PC-3 (cell line): ENCODE measurements around the gene DVL3. TPM values are rescaled to one million over a fixed set of nuclear protein-coding genes. Genes with fewer than 3 reads are reported as not detected.

Source experiments
- ATAC-seq: fragments of 200-7000 bp; cut with Tn5 transposase; 2 replicates; pipeline ENCODE4 v1.9.1; 2020; ENCODE audit warnings: mild to moderate bottlenecking, moderate library complexity
- BruUV-seq: library from RNA; stranded (reverse); fragments of 400-500 nt; replicated peaks from 2 replicates; lab custom pipeline; 2021; lab: Mats Ljungman, UMichigan
- CTCF ChIA-PET: fragments of 300-600 bp; sonication (Branson Sonifier 250); formaldehyde crosslinking; loops from one replicate; lab custom pipeline; 2022; ENCODE audit warnings: antibody characterized with exemption; lab: Charles Lee
- POLR2A ChIA-PET: fragments of 300-600 bp; sonication (Branson Sonifier 250); formaldehyde crosslinking; loops from one replicate; lab custom pipeline; 2022; ENCODE audit warnings: antibody characterized with exemption; ENCODE audit not compliant: unreplicated experiment; lab: Charles Lee
- DNase-seq: peaks from one replicate; pipeline ENCODE4 v3.0.0-alpha.2; 2015
- H2AFZ ChIP-seq: fragments of 300-600 bp; sonication (generic); 2 replicates; pipeline ENCODE4 v1.6.0; 2016; ENCODE audit warnings: antibody characterized with exemption, low read length
- H3F3A ChIP-seq: fragments of 300-600 bp; sonication (generic); one replicate; pipeline ENCODE4 v1.6.0; 2017; ENCODE audit warnings: antibody characterized with exemption, low read length, control low read depth, mild to moderate bottlenecking; ENCODE audit not compliant: unreplicated experiment
- H3K27ac ChIP-seq: fragments of 300-600 bp; sonication (generic); 2 replicates; pipeline ENCODE4 v1.5.1; 2016; ENCODE audit warnings: mild to moderate bottlenecking, low read length
- H3K27me3 ChIP-seq: fragments of 300-600 bp; sonication (generic); 2 replicates; pipeline ENCODE4 v1.6.1; 2016; ENCODE audit warnings: low read length, mixed read lengths
- H3K36me3 ChIP-seq: fragments of 300-600 bp; sonication (generic); 2 replicates; pipeline ENCODE4 v1.6.1; 2016; ENCODE audit warnings: low read depth, mixed run types, low read length, mixed read lengths
- H3K4me1 ChIP-seq: fragments of 300-600 bp; sonication (generic); 2 replicates; pipeline ENCODE4 v1.5.1; 2016; ENCODE audit warnings: low read length; ENCODE audit not compliant: insufficient read depth
- H3K4me2 ChIP-seq: fragments of 300-600 bp; sonication (generic); 2 replicates; pipeline ENCODE4 v1.6.0; 2016; ENCODE audit warnings: low read length
- H3K4me3 ChIP-seq: fragments of 300-600 bp; sonication (generic); 2 replicates; pipeline ENCODE4 v1.5.1; 2016; ENCODE audit warnings: mild to moderate bottlenecking, low read length, mixed read lengths
- H3K79me2 ChIP-seq: fragments of 300-600 bp; sonication (generic); 2 replicates; pipeline ENCODE4 v1.6.1; 2017; ENCODE audit warnings: low read length, mixed read lengths
- H3K9ac ChIP-seq: fragments of 300-600 bp; sonication (generic); 2 replicates; pipeline ENCODE4 v1.6.0; 2016; ENCODE audit warnings: mild to moderate bottlenecking, low read length
- H3K9me2 ChIP-seq: fragments of 300-600 bp; sonication (generic); replicated peaks from 2 replicates; pipeline ENCODE4 v1.6.1; 2016; ENCODE audit warnings: mixed run types, low read length, mixed read lengths
- H3K9me3 ChIP-seq: fragments of 300-600 bp; sonication (generic); 2 replicates; pipeline ENCODE4 v1.6.1; 2016; ENCODE audit warnings: low read length, mixed read lengths
- H4K20me1 ChIP-seq: fragments of 300-600 bp; sonication (generic); 2 replicates; pipeline ENCODE4 v1.6.1; 2016; ENCODE audit warnings: low read length, mixed read lengths
- CTCF ChIP-seq: fragments of 300-600 bp; sonication (generic); conservative IDR thresholded peaks from 2 replicates; pipeline ENCODE4 v1.5.1; 2017; ENCODE audit warnings: antibody characterized with exemption, low read depth, mild to moderate bottlenecking, low read length
- EZH2 ChIP-seq: fragments of 300-600 bp; sonication (generic); IDR thresholded peaks from one replicate; pipeline ENCODE4 v1.6.1; 2017; ENCODE audit warnings: antibody characterized with exemption, mild to moderate bottlenecking, low read length; ENCODE audit not compliant: unreplicated experiment
- EZH2phosphoT487 ChIP-seq: fragments of 300-600 bp; sonication (generic); IDR thresholded peaks from 2 replicates; pipeline ENCODE4 v1.6.1; 2018; ENCODE audit warnings: mild to moderate bottlenecking, antibody characterized with exemption, low read length, borderline replicate concordance
- intact Hi-C: fragments of 100-400 bp; cut with micrococcal nuclease; formaldehyde crosslinking; loops from 2 replicates; pipeline ENCODE4 v1.9.0; 2023
- total RNA-seq: library from RNA; depleted of rRNA; stranded (reverse); fragments of >200 nt; gene quantifications from 2 replicates; pipeline ENCODE4 v1.2.3, GENCODE V29; 2014

The DVL3 gene
- total RNA-seq, 1 experiment from 2014 or later = 50.6 TPM

- Histone ChIP-seq H3F3A (no peaks in the 10 kb centered on the region), H3K9me3 (no peaks in the 10 kb centered on the region), H3K36me3 (peaks cover 65% of the 10 kb centered on the region), H3K4me3 (no peak overlapping the region), H3K27me3 (no peaks in the 10 kb centered on the region), H4K20me1 (peaks cover under 1% of the 10 kb centered on the region; the same call in 1 of the 2 replicates), H3K9ac (no peak overlapping the region), H3K9me2 (no peaks in the 10 kb centered on the region), H3K4me1 (peaks cover under 1% of the 10 kb centered on the region; the same call in 1 of the 2 replicates), H2AFZ (no peak overlapping the region), H3K27ac (no peak overlapping the region), H3K79me2 (peaks cover 21% of the 10 kb centered on the region), H3K4me2 (no peak overlapping the region)
- ATAC-seq = no peak
- ChIA-PET POLR2A (no interaction called here), CTCF (no interaction called here)
- intact Hi-C loops = no loop called here
- BruUV-seq = no TSS peak
- DNase-seq = no peak
- TF ChIP-seq CTCF (no peak), EZH2 (no peak), EZH2phosphoT487 (no peak)
Observed at GRCh38 chr3:184192889-184193288, 37.7 kb downstream of the DVL3 start.

GRCh38 chr3:184193991-184194539 is 38.9 kb downstream of the DVL3 start:
- H3K4me3 ChIP-seq = no peak overlapping the region
- no peaks in the 10 kb centered on the region for H3K9me3 ChIP-seq
- ChIA-PET CTCF (no interaction called here), POLR2A (no interaction called here)
- intact Hi-C loops = no loop called here
- H3K9me2 ChIP-seq = no peaks in the 10 kb centered on the region
- H3F3A ChIP-seq = no peaks in the 10 kb centered on the region
- H3K27me3 ChIP-seq = no peaks in the 10 kb centered on the region
- DNase-seq (no peak), ATAC-seq (no peak)
- TF ChIP-seq EZH2phosphoT487 (no peak), EZH2 (no peak), CTCF (no peak)
- H3K4me2 ChIP-seq = no peak overlapping the region
- H3K79me2 ChIP-seq = peaks cover 10% of the 10 kb centered on the region
- no TSS peak for BruUV-seq
- H4K20me1 ChIP-seq = no peaks in the 10 kb centered on the region
- H3K9ac ChIP-seq = no peak overlapping the region
- no peak overlapping the region for H3K27ac ChIP-seq
- H3K4me1 ChIP-seq = no peaks in the 10 kb centered on the region
- H3K36me3 ChIP-seq = peaks cover 56% of the 10 kb centered on the region
- H2AFZ ChIP-seq = no peak overlapping the region

GRCh38 chr3:184196536-184196935 is 41.4 kb downstream of the DVL3 start:
- CTCF ChIA-PET = interaction anchor here (0.6 kb wide), 1 partner anchor 22 kb away, joined by 8 read pairs; no protein-coding TSS in a partner anchor

More at GRCh38 chr3:184196536-184196935, 41.4 kb downstream of the DVL3 start:
- H3K9me2 ChIP-seq = no peaks in the 10 kb centered on the region
- intact Hi-C loops = no loop called here
- no peaks in the 10 kb centered on the region for H4K20me1 ChIP-seq
- no TSS peak for BruUV-seq
- H3K27ac ChIP-seq = no peak overlapping the region
- no peaks in the 10 kb centered on the region for H3K9me3 ChIP-seq
- no peaks in the 10 kb centered on the region for H3K79me2 ChIP-seq
- POLR2A ChIA-PET = no interaction called here
- no peak for TF ChIP-seq CTCF
- TF ChIP-seq EZH2phosphoT487 = no peak
- TF ChIP-seq EZH2 = no peak
- no peaks in the 10 kb centered on the region for H3K4me1 ChIP-seq
- H3K36me3 ChIP-seq = peaks cover 32% of the 10 kb centered on the region
- ATAC-seq (0 out of 2 replicates have a peak, but pooled peaks have one; percentile 22), DNase-seq (no peak)
- no peak overlapping the region for H3K4me2 ChIP-seq
- no peak overlapping the region for H2AFZ ChIP-seq
- H3K27me3 ChIP-seq = no peaks in the 10 kb centered on the region
- H3F3A ChIP-seq = no peaks in the 10 kb centered on the region
- H3K4me3 ChIP-seq = no peak overlapping the region
- no peak overlapping the region for H3K9ac ChIP-seq
